ENCODE data around the gene OSER1. TPM values are rescaled to one million over a fixed set of nuclear protein-coding genes. Genes with fewer than 3 reads are reported as not detected.
A peak's percentile ranks its signal among the peaks of the same experiment; 100 is the strongest.

Gene OSER1
- total and polyA plus RNA-seq, 9 of the 15 experiments (the other 6 are each of a cell fraction or from before 2014, with no cell fraction given), result 15.5 to 57.3 (median 19.9) TPM

DNA sequence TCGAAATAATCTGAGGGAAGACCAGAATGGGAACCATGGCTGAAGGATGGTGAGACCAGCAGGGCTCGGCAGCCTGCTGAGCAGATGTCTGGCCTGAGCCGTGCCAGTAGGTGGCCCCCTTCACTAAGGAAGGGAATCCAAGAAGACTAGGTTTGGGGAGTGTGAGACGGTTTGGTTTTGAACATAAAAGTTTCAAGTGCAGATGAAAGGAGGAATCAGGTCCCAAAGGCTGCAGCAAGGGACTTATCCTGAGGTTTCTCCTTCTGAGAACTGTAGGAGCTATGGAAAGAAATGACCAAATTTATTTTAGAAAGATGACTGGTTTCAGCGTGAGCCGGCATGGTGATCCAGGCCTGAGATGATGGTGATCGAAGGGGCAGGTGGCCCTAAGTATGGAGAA, 4.6 kb upstream of the OSER1 start (continued):
- TF ChIP-seq, protein P1, sequence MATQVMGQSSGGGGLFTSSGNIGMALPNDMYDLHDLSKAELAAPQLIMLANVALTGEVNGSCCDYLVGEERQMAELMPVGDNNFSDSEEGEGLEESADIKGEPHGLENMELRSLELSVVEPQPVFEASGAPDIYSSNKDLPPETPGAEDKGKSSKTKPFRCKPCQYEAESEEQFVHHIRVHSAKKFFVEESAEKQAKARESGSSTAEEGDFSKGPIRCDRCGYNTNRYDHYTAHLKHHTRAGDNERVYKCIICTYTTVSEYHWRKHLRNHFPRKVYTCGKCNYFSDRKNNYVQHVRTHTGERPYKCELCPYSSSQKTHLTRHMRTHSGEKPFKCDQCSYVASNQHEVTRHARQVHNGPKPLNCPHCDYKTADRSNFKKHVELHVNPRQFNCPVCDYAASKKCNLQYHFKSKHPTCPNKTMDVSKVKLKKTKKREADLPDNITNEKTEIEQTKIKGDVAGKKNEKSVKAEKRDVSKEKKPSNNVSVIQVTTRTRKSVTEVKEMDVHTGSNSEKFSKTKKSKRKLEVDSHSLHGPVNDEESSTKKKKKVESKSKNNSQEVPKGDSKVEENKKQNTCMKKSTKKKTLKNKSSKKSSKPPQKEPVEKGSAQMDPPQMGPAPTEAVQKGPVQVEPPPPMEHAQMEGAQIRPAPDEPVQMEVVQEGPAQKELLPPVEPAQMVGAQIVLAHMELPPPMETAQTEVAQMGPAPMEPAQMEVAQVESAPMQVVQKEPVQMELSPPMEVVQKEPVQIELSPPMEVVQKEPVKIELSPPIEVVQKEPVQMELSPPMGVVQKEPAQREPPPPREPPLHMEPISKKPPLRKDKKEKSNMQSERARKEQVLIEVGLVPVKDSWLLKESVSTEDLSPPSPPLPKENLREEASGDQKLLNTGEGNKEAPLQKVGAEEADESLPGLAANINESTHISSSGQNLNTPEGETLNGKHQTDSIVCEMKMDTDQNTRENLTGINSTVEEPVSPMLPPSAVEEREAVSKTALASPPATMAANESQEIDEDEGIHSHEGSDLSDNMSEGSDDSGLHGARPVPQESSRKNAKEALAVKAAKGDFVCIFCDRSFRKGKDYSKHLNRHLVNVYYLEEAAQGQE (IDR thresholded peaks at IDR 0.05; ENCODE audit: borderline replicate concordance), result peak; percentile 52; the same call in 1 of the 2 replicates
- TF ChIP-seq, protein P1 (CRISPR knock-in tag; IDR thresholded peaks at IDR 0.05; ENCODE audit: low read depth), result no peak
- TF ChIP-seq MEF2D (tag; conservative IDR thresholded peaks at IDR 0.05; ENCODE audit: low read depth) (no peak), RFX1 (IDR thresholded peaks at IDR 0.05) (no peak), ZNF197 (CRISPR knock-in tag; IDR thresholded peaks at IDR 0.05; ENCODE audit: low read depth) (no peak), WHSC1 (IDR thresholded peaks at IDR 0.05; ENCODE audit: low read length) (no peak), ZNF174 (CRISPR knock-in tag; IDR thresholded peaks at IDR 0.05) (no peak), RBM22 (IDR thresholded peaks at IDR 0.05; ENCODE audit: low read depth, low read length, poor library complexity, severe bottlenecking) (no peak), ZKSCAN8 (CRISPR knock-in tag; IDR thresholded peaks at IDR 0.05) (no peak), ZNF436 (CRISPR knock-in tag; IDR thresholded peaks at IDR 0.05) (no peak), CSDE1 (IDR thresholded peaks at IDR 0.05) (no peak), ZNF583 (CRISPR knock-in tag; IDR thresholded peaks at IDR 0.05) (no peak), KLF16 (IDR thresholded peaks at IDR 0.05) (0 out of 2 replicates have a peak, but pooled peaks have one; percentile 11), IFI16 (CRISPR knock-in tag; IDR thresholded peaks at IDR 0.05) (no peak), ZFP1 (CRISPR knock-in tag; IDR thresholded peaks at IDR 0.05) (no peak), SRF (CRISPR knock-in tag; IDR thresholded peaks at IDR 0.05) (no peak), POLR2AphosphoS2 (IDR thresholded peaks at IDR 0.05; ENCODE audit: low read length) (no peak)
- TF ChIP-seq, protein P2, sequence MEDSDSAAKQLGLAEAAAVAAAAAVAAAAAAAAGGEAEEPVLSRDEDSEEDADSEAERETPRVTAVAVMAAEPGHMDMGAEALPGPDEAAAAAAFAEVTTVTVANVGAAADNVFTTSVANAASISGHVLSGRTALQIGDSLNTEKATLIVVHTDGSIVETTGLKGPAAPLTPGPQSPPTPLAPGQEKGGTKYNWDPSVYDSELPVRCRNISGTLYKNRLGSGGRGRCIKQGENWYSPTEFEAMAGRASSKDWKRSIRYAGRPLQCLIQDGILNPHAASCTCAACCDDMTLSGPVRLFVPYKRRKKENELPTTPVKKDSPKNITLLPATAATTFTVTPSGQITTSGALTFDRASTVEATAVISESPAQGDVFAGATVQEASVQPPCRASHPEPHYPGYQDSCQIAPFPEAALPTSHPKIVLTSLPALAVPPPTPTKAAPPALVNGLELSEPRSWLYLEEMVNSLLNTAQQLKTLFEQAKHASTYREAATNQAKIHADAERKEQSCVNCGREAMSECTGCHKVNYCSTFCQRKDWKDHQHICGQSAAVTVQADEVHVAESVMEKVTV (CRISPR knock-in tag; IDR thresholded peaks at IDR 0.05), result peak; percentile 59
- TF ChIP-seq, protein P3, sequence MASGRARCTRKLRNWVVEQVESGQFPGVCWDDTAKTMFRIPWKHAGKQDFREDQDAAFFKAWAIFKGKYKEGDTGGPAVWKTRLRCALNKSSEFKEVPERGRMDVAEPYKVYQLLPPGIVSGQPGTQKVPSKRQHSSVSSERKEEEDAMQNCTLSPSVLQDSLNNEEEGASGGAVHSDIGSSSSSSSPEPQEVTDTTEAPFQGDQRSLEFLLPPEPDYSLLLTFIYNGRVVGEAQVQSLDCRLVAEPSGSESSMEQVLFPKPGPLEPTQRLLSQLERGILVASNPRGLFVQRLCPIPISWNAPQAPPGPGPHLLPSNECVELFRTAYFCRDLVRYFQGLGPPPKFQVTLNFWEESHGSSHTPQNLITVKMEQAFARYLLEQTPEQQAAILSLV (tag; IDR thresholded peaks at IDR 0.05), result no peak
- TF ChIP-seq, protein P4, sequence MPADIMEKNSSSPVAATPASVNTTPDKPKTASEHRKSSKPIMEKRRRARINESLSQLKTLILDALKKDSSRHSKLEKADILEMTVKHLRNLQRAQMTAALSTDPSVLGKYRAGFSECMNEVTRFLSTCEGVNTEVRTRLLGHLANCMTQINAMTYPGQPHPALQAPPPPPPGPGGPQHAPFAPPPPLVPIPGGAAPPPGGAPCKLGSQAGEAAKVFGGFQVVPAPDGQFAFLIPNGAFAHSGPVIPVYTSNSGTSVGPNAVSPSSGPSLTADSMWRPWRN (IDR thresholded peaks at IDR 0.05; ENCODE audit: low read depth), result no peak
